Activated T-cell treated with anti-CD3 and anti-CD28 coated beads, Interleukin-2, amount 50 U/mL, for 24 hours (primary cell): ENCODE results near the gene MAOA.
"Not testable (repeated sequence)": the region's sequence is repeated elsewhere in the genome, so short reads cannot be mapped to it uniquely, and the experiment has no call there.

Experiments
- DNase-seq: peaks from one replicate; pipeline ENCODE4 v3.0.0-alpha.2; 2020
- H3K27ac Mint-ChIP-seq: 2 replicates; pipeline ENCODE4 v1.8.0; 2020; ENCODE audit warnings: mild to moderate bottlenecking, mixed read lengths
- H3K27me3 Mint-ChIP-seq: 2 replicates; pipeline ENCODE4 v1.8.0; 2020; ENCODE audit warnings: mixed read lengths
- H3K36me3 Mint-ChIP-seq: 2 replicates; pipeline ENCODE4 v1.8.0; 2020; ENCODE audit warnings: low read depth, mixed read lengths
- H3K4me1 Mint-ChIP-seq: 2 replicates; pipeline ENCODE4 v1.8.0; 2020; ENCODE audit warnings: low read depth, mixed read lengths
- H3K4me3 Mint-ChIP-seq: 2 replicates; pipeline ENCODE4 v1.8.0; 2020; ENCODE audit warnings: mild to moderate bottlenecking, moderate library complexity, mixed read lengths
- H3K9me3 Mint-ChIP-seq: 2 replicates; pipeline ENCODE4 v1.8.0; 2020; ENCODE audit warnings: mixed read lengths

MAOA gene

DNA sequence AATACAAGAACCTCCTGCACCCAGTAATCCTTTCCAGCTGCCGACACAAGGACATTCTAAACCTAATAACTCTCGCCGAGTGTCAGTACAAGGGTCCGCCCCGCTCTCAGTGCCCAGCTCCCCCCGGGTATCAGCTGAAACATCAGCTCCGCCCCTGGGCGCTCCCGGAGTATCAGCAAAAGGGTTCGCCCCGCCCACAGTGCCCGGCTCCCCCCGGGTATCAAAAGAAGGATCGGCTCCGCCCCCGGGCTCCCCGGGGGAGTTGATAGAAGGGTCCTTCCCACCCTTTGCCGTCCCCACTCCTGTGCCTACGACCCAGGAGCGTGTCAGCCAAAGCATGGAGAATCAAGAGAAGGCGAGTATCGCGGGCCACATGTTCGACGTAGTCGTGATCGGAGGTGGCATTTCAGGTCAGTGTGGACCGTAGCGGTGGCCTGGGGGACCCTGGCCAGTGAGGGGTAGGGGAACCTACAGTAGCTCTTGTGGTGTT lies at the start of gene MAOA:
TSS of gene MAOA (plus strand) at position 295 of the 490 bp plus-strand sequence. CDS start at position 338, 43 bp downstream.
- peaks cover 6% of the 10 kb centered on the region for H3K4me1 Mint-ChIP-seq
- no peak within 1 kb of the TSS for H3K27ac Mint-ChIP-seq
- DNase-seq: peak; percentile 51
- H3K4me3 Mint-ChIP-seq: peak within 1 kb of the TSS; percentile 82
- H3K9me3 Mint-ChIP-seq: no peaks in the 10 kb centered on the region
- peaks cover 37% of the 10 kb centered on the region for H3K27me3 Mint-ChIP-seq
- no peaks in the 10 kb centered on the region for H3K36me3 Mint-ChIP-seq

DNA sequence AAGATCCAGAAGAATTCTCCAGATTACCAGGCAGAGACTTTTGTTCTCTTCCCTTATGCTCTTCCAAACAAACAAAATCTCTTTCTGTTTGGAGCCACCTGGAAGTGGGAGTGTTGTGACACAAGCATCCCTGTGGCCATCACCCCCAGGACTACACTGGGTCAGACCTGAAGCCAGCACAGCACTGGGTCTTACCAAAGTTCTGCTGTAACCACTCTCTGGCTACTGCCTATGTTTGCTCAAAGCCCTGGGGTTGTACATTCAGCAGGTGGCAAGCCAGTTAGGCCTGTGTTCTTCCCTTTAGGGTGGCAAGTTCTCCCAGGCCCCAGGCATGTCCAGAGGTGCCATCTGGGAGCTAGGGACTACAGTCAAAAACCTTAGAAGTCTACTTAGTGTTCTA lies 43.7 kb upstream of the MAOA start:
- Mint-ChIP-seq H3K27ac (no peak overlapping the region), H3K27me3 (peaks cover 61% of the 10 kb centered on the region), H3K4me1 (no peaks in the 10 kb centered on the region), H3K9me3 (no peaks in the 10 kb centered on the region), H3K36me3 (no peaks in the 10 kb centered on the region), H3K4me3 (no peak overlapping the region)
- DNase-seq: no peak

DNA sequence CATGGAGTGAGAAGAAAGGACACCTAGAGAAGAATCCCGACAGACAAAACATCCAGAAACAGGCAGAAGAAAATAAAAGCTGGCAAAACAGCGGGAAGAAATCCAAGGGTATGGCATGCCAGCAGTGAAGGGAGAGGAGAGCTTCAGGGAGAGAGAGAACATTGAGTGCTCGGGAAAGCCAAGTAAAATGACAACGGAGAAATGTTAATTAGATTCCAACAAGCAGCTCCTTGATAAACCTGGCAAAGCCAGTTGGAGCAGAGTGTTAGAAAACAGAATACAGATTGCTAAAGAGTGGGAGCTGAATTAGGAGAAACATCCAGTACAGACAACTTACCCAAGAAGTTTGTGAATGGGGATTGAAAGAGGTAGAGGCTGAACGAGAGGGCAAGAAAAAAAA lies 40.4 kb upstream of the MAOA start:
- DNase-seq: no peak
- H3K4me1 Mint-ChIP-seq: no peaks in the 10 kb centered on the region
- H3K9me3 Mint-ChIP-seq: no peaks in the 10 kb centered on the region
- H3K27me3 Mint-ChIP-seq: peaks cover 66% of the 10 kb centered on the region
- no peak overlapping the region for H3K27ac Mint-ChIP-seq
- H3K4me3 Mint-ChIP-seq: no peak overlapping the region
- no peaks in the 10 kb centered on the region for H3K36me3 Mint-ChIP-seq

DNA sequence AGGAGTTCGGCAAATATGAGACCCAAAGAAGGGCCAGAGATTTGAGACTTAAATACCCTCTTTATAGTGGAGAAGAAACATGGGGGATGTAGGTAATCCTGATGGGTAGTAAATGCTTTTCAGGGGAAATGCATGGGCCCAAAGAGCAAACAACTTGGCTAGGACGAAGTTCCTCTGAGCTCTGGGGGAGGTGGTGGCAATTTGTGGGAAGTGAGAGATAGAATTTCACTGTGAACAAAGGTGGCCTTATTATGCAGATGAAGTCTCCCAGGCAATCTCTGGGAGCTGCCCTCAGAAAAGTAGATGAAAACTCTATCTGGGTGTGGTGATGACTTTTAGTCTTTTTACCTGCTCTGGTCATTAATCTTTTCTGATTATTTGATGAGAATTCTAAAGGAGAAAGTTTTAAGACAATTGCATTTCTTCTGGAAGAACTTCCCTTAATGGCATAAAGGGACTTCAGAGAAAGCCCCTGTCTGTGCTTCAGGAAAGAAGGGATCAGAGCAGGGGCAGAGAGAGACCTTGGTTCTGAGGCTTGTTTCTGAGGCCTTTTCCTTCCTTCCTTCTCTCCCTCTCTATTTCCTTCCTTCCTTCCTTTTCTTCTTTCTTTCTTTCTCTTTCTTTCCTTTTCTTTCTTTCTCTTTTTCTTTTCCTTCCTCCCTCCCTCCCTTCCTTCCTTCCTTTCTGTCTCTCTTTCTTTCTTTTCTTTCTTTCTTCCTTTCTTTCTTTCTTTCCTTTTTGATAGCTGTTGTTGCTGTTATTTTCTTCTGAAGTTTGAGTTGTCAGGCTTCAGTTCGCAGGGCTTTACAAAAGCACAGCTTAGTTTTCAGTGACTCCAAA lies 37.5 kb upstream of the MAOA start:
- Mint-ChIP-seq H3K27me3 (peaks cover 57% of the 10 kb centered on the region), H3K36me3 (no peaks in the 10 kb centered on the region), H3K27ac (no peak overlapping the region), H3K4me1 (peaks cover 7% of the 10 kb centered on the region), H3K9me3 (no peaks in the 10 kb centered on the region), H3K4me3 (no peak overlapping the region)
- DNase-seq: no peak

DNA sequence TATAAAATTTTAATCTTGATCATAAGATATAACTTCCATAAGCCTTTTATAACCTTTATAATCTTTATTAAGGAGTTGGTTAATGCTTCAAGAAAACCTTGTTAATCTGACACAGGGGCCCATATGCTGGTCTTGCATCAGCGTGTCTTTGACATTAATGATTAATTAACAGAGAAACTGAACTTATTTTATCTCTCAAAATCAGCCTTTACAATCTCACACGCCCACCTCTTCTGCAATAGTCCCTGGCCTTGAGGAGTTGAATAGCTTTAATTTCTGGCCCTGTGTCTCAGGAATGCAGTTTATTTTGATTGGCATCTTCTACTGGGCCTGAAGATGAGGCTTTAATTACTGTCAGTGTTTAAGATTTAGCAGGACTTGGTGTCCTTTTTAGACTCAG lies 36.2 kb upstream of the MAOA start:
- not testable (repeated sequence) for H3K27ac Mint-ChIP-seq, H3K36me3 Mint-ChIP-seq, H3K4me3 Mint-ChIP-seq, H3K4me1 Mint-ChIP-seq, H3K9me3 Mint-ChIP-seq, DNase-seq
- peaks cover 56% of the 10 kb centered on the region for H3K27me3 Mint-ChIP-seq

DNA sequence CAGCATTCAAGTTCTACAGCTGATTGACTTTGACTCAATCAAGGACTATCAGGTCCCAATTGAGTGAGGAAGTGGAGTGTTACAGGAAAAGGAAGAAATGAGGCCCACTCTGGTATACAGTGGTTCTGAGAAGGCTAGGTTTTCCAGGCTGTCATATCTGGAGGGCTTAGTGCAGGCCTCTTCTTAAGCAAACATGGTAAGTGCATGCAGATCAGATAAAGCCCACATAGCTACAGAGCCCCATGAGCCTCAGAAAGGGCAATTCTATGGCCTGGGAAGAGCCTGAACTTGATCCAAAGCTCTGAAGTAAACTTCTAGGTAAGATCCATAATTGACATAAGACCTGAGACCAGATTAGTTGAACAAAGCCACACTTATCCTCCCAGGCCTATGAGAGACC lies 29.0 kb upstream of the MAOA start:
- no peaks in the 10 kb centered on the region for H3K36me3 Mint-ChIP-seq
- peak overlapping the region; percentile 67 for H3K27ac Mint-ChIP-seq

DNA sequence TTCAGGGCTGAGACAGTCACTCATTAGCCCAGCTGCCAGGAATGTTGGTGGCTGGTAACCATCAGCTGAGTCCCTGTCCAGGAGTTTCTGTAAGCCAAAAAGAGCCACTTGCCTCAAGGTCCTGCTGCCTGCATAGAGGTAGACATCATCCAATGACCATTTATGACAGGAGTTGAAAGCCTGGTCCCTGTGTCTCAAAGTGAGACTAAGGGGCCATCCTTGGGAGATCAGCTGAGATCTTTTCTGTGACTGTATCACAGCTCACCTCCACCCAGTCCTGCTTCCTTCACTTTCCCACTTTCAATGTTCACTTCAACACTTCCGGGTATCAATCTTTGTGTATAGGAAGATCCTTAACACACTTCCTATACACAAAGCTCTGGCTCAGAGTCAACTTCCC lies 28.4 kb upstream of the MAOA start:
- no peaks in the 10 kb centered on the region for H3K9me3 Mint-ChIP-seq
- no peak for DNase-seq
- H3K27me3 Mint-ChIP-seq: peaks cover 64% of the 10 kb centered on the region
- no peak overlapping the region for H3K4me3 Mint-ChIP-seq
- no peaks in the 10 kb centered on the region for H3K36me3 Mint-ChIP-seq
- peak overlapping the region; percentile 67 for H3K27ac Mint-ChIP-seq
- peaks cover 17% of the 10 kb centered on the region for H3K4me1 Mint-ChIP-seq

More for the DNA sequence above, 29.0 kb upstream of the MAOA start:
- H3K4me3 Mint-ChIP-seq: no peak overlapping the region
- DNase-seq: no peak
- peaks cover 17% of the 10 kb centered on the region for H3K4me1 Mint-ChIP-seq
- no peaks in the 10 kb centered on the region for H3K9me3 Mint-ChIP-seq
- H3K27me3 Mint-ChIP-seq: peaks cover 64% of the 10 kb centered on the region

DNA sequence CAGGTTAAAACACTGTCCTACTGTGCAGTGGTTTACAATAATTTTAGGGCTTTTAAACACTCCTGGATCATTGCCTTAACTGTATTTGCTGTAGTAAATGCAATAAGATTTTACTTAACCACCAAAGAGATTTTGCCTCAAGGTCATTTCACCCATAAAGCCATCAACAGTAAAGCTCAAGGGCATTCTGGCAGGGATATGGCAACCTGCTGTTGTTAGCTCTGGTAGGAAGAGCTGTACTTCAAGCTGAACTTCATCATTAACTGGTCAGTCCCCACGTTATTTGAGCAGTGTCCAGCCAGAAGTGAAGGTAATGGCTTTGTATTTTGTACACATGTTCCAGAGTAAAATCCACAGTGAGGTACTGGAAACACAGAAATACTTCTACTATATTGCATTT lies 26.9 kb upstream of the MAOA start:
- Mint-ChIP-seq H3K9me3 (no peaks in the 10 kb centered on the region), H3K27me3 (peaks cover 55% of the 10 kb centered on the region), H3K4me1 (peaks cover 10% of the 10 kb centered on the region), H3K27ac (no peak overlapping the region), H3K36me3 (no peaks in the 10 kb centered on the region), H3K4me3 (no peak overlapping the region)
- no peak for DNase-seq

DNA sequence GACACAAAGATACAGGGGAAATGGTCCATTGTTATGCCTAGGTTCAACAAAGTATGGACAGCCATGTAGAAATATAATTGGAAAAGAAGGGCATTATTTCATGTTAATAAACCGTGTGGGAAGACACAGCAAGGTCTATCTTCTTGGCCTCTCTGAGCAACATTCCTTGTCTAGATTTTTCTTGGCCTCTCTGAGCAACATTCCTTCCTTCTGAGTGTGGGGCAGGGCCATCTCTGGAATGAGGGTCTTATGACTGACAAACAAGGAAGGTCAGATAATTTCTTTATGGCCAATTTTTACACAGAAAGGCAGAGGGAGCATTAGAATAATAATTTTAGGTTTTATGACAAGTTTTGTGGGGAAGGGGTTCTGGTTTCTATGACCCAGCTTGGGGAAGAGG lies 24.3 kb upstream of the MAOA start:
- H3K27me3 Mint-ChIP-seq: peaks cover 53% of the 10 kb centered on the region
- no peak for DNase-seq
- H3K4me3 Mint-ChIP-seq: no peak overlapping the region
- H3K27ac Mint-ChIP-seq: no peak overlapping the region
- peaks cover 10% of the 10 kb centered on the region for H3K4me1 Mint-ChIP-seq
- H3K36me3 Mint-ChIP-seq: no peaks in the 10 kb centered on the region
- no peaks in the 10 kb centered on the region for H3K9me3 Mint-ChIP-seq

DNA sequence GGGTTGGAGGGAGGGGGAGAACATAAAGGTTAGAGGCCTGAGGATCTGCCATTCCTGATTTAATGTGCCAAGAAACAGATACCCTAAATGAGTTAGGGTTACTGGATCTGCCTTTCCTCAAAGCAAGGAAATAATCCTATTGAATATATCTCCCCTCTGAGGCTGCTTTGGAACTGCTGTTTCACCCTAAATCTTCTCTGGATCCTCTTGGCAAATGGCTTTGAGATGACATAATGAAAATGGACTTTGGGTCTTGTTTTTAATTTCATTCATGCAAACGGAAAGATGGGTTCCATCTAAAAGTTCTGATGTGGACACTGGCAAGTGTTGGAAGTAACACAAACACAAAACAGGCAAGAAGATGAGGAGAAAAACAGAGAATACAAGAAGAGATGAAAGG lies 23.0 kb upstream of the MAOA start:
- H3K36me3 Mint-ChIP-seq: no peaks in the 10 kb centered on the region
- peaks cover 4% of the 10 kb centered on the region for H3K4me1 Mint-ChIP-seq
- H3K4me3 Mint-ChIP-seq: no peak overlapping the region
- DNase-seq: no peak
- peaks cover 53% of the 10 kb centered on the region for H3K27me3 Mint-ChIP-seq
- no peak overlapping the region for H3K27ac Mint-ChIP-seq
- no peaks in the 10 kb centered on the region for H3K9me3 Mint-ChIP-seq

DNA sequence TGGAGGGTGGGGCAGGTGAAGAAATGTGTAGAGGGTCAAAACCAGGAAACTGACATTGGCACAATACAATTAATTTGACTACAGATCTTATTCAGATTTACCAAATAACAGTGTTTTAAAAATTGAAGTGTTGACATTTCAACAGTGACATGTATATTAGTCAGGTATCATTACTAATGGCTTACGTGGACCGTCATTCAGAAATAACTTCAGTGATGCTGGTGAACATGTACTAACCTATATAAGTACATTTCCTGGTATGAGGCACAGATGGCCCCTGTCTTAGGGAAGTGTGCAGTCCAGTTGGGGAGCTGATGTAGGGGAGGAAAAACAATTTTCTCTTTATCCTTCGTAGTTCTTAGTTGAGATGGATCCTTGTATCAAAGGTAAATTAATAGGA lies 22.3 kb upstream of the MAOA start:
- Mint-ChIP-seq H3K4me3 (no peak overlapping the region), H3K27me3 (peaks cover 56% of the 10 kb centered on the region), H3K9me3 (no peaks in the 10 kb centered on the region)

DNA sequence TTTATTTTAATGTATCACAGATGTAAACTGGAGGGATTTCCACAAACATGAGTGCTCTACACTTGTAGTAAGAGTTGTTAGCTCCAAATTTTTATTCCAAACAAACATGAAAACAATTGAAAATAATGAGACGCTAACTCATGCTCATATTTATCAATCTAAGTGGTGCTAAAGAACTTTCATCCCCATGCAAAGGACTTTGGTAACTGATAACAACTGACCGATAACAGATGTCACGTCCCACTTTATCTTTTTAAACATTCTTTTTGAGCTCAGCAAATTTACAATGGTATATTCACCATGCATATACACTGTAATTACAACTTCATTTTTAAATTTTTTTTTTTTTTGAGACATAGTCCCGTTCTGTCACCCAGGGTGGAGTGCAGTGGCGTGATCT lies 15.6 kb upstream of the MAOA start:
- Mint-ChIP-seq H3K9me3 (no peaks in the 10 kb centered on the region), H3K4me3 (no peak overlapping the region), H3K27ac (no peak overlapping the region), H3K27me3 (peaks cover 40% of the 10 kb centered on the region), H3K36me3 (no peaks in the 10 kb centered on the region), H3K4me1 (peaks cover 17% of the 10 kb centered on the region)
- no peak for DNase-seq

More for the DNA sequence above, 22.3 kb upstream of the MAOA start:
- DNase-seq: no peak
- Mint-ChIP-seq H3K36me3 (no peaks in the 10 kb centered on the region), H3K4me1 (peaks cover 4% of the 10 kb centered on the region), H3K27ac (no peak overlapping the region)

DNA sequence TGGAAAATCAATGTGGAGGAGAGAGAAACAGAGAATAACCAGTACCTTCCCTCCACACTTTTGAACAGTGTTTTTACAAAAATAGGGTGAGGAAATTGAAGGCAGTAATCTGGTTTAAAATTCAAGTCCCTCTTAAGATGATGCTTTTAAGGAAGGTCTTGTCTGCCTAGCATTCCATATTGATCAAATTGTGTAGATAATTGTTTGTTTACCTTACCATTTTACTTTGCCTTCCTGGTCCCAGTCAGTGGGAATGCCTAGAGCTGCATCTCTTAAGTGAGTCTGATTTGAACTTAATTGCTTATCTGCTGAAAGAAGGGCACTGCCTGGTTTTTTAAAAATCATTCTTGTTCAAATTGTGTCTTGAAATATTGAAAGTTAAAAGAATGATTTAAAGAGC lies 14.4 kb upstream of the MAOA start:
- no peak overlapping the region for H3K27ac Mint-ChIP-seq
- H3K9me3 Mint-ChIP-seq: no peaks in the 10 kb centered on the region
- DNase-seq: no peak
- H3K27me3 Mint-ChIP-seq: peaks cover 41% of the 10 kb centered on the region
- H3K4me1 Mint-ChIP-seq: peaks cover 17% of the 10 kb centered on the region
- H3K36me3 Mint-ChIP-seq: no peaks in the 10 kb centered on the region
- H3K4me3 Mint-ChIP-seq: no peak overlapping the region

DNA sequence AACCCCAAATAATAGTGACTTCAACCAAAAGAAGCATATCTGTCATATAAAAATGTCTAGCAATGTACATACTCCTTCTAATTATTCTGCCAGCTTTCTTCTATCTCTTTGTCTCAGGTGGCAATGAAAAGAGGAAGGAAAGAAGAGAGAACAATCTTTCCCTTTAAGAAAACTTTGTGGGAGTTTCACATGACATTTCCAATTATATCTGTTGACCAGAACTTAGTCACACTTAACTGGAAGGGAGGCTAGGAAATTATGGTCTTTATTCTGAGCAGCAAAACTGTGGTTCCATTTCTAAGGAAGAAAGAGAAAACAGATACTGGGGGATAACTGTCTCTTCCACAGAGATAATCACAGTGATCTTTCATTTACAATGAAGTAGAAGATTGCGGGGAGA lies 12.9 kb upstream of the MAOA start:
- H3K36me3 Mint-ChIP-seq: no peaks in the 10 kb centered on the region
- peaks cover 41% of the 10 kb centered on the region for H3K27me3 Mint-ChIP-seq
- H3K27ac Mint-ChIP-seq: peak overlapping the region; percentile 70
- H3K4me1 Mint-ChIP-seq: peaks cover 17% of the 10 kb centered on the region
- no peak overlapping the region for H3K4me3 Mint-ChIP-seq
- no peaks in the 10 kb centered on the region for H3K9me3 Mint-ChIP-seq
- no peak for DNase-seq

DNA sequence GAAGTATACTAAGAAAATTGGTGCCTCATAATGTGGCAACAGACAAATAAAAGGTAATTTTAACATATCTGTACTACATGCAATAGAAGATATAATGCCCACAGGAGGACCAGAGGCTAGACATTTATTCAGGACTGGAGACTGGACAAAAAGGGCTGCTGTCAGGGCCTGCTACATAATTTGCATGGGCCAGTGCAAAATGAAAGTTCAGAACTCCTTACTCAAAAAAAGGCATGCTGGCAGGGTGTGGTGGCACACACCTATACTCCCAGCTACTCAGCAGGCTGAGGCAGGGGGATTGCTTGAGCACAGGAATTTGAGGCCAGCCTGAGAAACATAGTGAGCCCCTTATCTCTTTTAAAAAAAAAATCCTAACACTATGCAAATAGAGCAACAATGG lies 12.4 kb upstream of the MAOA start:
- DNase-seq: no peak
- H3K27ac Mint-ChIP-seq: peak overlapping the region; percentile 70
- H3K4me1 Mint-ChIP-seq: peaks cover 17% of the 10 kb centered on the region
- H3K9me3 Mint-ChIP-seq: no peaks in the 10 kb centered on the region
- H3K36me3 Mint-ChIP-seq: no peaks in the 10 kb centered on the region
- H3K27me3 Mint-ChIP-seq: peaks cover 42% of the 10 kb centered on the region
- H3K4me3 Mint-ChIP-seq: no peak overlapping the region
